HG02970 (cell line): Measurements from ENCODE around the gene TFEC.
"Not testable (repeated sequence)": the region's sequence is repeated elsewhere in the genome, so short reads cannot be mapped to it uniquely, and the experiment has no call there.

Experiments used
- ATAC-seq: cut with Tn5 transposase; IDR thresholded peaks from one replicate; pipeline ENCODE4 v1.9.1; 2021; ENCODE audit warnings: mild to moderate bottlenecking, moderate library complexity, moderate number of reproducible peaks; ENCODE audit not compliant: unreplicated experiment, low FRiP score

Gene TFEC

DNA sequence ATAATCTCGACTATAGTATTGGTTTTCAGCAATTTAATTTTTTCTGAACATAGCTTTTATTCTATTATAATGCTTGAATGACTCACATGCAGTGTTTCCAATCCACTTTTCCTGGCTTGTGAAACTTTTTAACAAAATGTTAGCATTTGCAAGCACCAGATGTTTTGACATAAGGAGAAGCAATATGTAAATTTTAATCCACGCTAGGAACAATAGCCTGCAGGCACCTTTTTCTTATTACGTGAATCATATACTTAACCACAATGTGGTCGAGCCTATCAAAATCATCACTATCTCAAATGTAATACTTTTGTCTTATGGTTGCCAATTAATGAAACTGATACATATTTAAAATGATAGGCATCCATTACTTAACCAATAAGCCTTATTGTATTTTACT, 97.1 kb downstream of the TFEC start:
- ATAC-seq = no peak

DNA sequence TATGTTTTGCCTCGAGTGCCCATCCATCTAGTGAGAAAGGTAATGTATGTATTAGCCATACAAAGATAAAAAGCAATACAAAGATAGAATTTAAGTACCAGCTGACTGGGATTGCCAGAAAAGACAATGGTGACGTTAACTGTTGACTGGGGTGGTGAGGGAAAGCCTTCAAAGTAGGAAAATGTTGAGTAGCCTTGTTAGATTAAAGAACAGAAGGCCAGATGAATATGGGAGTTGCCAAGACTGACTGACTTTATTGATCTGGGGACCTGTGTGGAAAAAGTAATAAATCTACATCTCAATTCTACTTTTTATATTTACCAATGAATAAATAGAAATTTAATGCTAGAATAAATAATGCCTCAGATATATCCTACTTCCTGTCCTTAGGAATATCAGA, 97.7 kb downstream of the TFEC start:
- no peak for ATAC-seq

DNA sequence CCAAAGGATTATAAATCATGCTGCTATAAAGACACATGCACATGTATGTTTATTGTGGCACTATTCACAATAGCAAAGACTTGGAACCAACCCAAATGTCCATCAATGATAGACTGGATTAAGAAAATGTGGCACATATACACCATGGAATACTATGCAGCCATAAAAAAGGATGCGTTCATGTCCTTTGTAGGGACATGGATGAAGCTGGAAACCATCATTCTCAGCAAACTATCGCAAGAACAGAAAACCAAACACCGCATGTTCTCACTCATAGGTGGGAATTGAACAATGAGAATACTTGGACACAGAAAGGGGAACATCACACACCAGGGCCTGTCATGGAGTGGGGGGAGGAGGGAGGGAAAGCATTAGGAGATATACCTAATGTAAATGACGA, 100.4 kb downstream of the TFEC start:
- ATAC-seq = not testable (repeated sequence)

DNA sequence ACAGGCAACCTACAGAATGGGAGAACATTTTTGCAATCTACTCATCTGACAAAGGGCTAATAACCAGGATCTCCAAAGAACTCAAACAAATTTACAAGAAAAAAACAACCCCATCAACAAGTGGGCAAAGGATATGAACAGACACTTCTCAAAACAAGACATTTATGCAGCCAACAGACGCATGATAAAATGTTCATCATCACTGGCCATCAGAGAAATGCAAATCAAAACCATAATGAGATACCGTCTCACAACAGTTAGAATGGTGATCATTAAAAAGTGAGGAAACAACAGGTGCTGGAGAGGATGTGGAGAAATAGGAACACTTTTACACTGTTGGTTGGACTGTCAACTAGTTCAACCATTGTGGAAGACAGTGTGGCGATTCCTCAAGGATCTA, 100.8 kb downstream of the TFEC start:
- not testable (repeated sequence) for ATAC-seq

DNA sequence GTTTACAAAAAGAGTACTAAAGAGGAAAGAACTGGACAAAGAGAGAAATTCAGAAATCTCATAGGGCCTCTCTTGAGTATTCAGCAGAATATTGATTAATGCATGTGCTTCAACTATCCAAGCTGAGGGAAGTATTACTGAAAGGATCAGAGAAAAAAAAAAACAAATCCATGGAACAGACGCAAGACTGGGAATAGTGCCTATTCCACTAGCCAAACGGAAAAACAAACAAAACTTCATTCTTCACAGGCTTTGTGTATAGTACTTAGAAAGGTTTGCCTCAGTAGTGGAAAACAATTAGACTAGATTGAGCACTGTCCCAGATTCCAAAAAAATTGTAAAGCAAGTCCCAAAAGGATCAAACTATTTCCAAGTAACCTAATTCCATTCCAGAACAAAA, 106.2 kb downstream of the TFEC start:
- ATAC-seq = no peak

DNA sequence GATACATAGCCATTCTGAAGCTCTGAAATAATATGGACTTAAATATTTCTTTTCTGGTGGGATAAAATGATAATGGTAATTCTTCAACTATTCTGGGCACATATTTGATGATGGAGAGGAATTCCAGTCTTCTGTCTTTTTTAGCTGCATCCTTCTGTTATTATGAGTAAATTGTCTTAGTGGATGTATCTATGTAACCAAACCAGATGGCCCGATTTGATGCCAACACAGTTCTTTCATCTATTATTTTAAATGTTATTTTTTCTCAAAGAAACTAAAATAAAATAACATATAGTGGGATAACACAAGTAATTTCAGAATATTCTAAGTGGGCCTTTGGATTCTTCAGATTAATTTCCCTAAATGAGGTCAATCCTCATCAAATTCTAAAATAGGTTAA, 110.2 kb downstream of the TFEC start:
- no peak for ATAC-seq

DNA sequence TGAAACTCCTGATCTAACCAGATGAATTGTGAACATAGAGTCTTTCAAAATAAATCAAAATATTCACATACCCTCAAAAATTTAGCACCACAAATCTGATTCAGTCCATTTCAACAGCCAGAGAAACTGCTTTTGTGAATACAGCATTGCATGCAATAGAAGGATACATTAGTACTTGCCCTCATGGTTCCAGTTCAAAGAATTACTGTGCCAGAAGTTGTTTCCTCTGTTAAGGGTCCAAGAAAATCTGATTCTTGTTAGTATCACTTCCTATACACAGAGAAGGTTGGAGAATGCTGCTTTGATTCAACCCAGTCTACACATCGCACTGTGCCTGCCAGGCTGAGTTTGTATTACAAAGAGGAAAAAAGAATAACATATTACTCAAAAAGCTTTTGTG, 115.6 kb downstream of the TFEC start:
- ATAC-seq = no peak

DNA sequence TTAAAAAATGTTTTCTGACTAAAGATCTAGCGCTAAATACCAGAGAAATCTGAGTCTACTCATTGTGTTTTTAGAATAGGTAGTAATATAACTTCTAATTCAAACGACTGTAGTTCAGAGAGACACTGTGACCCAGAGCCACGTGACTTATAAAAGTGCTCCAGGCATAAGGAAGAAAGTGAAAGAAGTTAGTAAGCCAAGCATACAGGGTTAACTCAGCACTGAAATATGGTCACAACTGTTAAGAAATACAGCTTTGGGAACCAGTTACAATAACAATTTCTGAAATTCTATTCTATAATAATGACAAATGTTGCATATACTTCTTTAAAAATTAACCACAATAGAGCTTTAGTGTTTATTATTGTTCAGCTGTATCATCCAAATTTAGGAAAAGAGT, 119.1 kb downstream of the TFEC start:
- no peak for ATAC-seq

DNA sequence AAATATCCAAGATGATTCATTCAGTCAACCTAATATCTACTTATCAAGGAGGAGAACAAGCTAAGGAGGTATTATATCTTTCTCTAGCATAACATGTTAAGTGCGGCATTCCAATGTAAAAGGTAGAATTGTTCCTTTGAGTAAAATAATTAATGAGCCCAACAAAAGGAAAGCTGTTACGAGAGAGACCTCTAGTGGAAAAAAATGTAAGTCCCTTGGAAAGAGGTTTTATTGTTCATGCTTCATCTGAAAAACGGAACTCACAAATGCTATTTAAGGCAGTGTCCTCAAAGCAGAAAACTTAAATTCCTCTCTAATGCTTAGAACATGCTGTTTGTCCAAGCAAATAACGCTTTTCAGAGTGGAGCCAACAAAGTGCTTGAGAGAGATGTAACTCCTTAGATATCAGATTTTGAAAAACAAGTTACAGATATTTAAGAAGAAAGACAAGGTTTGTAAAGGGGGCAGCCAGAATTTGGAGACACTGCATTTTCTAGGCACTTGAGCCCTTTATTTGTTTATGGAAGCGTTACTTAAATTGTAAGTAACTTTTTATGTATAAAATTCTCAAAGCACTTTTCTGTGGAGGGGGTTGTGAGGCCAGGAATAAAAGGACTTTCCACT, 119.9 kb downstream of the TFEC start:
- no peak for ATAC-seq

DNA sequence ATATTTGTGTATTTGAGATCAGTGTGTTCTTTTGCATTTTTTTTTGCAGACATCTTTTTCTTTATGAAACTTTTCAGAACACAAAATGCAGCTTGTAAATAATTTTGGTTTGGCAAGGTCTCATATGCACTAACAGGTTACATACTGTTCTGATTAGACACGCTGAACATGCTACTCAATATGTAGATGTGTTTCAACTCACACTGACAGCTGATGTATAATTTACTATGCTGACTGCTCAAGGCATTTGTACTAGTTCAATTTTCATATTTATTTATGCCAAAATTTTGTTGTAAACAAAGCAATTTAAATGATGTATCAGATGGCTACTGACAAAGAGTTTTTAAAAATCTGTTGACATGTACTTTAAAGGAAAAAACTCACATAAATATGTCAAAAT, 123.8 kb downstream of the TFEC start:
- no peak for ATAC-seq

DNA sequence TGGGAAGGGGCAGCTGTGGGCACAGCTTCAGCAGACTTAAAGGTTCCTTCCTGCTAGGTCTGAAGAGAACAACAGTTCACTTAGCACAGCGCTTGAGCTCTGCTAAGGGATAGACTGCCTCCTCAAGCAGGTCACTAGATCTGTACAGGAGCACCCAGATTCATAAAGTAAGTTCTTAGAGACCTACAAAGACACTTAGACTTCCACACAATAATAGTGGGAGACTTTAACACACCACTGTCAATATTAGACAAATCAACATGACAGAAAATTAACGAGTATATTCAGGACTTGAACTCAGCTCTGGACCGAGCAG, 140.9 kb downstream of the TFEC start:
- ATAC-seq = no peak

DNA sequence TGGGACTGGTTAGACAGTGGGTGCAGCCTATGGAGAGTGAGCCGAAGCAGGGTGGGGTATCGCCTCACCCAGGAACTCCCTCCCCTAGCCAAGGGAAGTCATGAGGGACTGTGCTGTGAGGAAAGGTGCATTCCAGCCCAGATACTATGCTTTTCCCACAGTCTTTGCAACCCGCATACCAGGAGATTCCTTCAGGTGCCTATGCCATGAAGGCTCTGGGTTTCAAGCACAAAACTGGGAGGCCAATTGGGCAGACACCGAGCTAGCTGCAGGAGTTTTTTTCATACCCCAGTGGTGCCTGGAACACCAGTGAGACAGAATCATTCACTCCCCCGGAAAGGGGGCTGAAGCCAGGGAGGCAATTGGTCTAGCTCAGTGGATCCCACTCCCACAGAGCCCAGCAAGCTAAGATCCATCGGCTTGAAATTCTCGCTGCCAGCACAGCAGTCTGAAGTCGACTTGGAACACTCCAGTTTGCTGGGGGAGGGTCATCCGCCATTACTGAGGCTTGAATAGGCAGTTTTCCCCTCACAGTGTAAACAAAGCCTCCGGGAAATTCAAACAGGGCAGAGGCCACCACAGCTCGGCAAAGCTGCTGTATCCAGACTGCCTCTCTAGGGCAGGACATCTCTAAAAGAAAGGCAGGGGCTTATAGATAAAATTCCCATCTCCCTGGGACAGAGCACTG, 141.4 kb downstream of the TFEC start:
- ATAC-seq = no peak

DNA sequence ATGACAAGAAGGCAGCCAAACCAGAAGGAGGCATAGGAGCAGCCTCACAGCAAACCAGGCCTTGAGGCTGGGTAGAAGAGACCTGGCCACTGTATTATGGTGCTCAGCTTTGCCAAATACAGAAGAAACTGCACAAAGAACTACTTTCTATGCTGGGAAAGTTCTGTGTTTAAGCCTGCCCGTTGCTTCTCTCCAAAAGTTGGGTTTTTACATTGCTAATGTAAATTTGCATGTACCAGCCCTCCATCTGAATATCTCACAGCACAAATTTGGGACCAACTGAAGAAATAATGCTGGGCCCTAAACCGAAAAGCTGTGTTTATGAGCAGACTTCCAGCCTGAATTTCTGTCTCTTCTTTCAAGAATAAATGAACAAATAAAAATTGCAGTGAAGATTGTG, 145.0 kb downstream of the TFEC start:
- no peak for ATAC-seq
